GM06990 (cell line): ENCODE data around the gene SLC35A1.

Experiments used
- DNase-seq: peaks from one replicate; pipeline ENCODE4 v3.0.0-alpha.2; 2011; ENCODE audit not compliant: insufficient read length; ENCODE audit errors: extremely low read depth
- H3K27me3 ChIP-seq: replicated peaks from 2 replicates; pipeline ENCODE4 v1.6.0; 2011; ENCODE audit warnings: low read length; ENCODE audit not compliant: control insufficient read depth, insufficient read depth
- H3K36me3 ChIP-seq: 2 replicates; pipeline ENCODE4 v1.5.1; 2011; ENCODE audit warnings: low read length; ENCODE audit not compliant: control insufficient read depth, insufficient read depth
- H3K4me3 ChIP-seq: replicated peaks from 2 replicates; pipeline ENCODE4 v1.5.1; 2011; ENCODE audit warnings: low read depth, mild to moderate bottlenecking, control low read depth, low read length
- TF ChIP-seq, protein P1 (sequence below): IDR thresholded peaks from 2 replicates; pipeline ENCODE4 v1.5.1; 2011; ENCODE audit warnings: low read length, control low read depth, mild to moderate bottlenecking, inconsistent platforms; ENCODE audit not compliant: insufficient read depth, poor library complexity, severe bottlenecking

The SLC35A1 gene

DNA sequence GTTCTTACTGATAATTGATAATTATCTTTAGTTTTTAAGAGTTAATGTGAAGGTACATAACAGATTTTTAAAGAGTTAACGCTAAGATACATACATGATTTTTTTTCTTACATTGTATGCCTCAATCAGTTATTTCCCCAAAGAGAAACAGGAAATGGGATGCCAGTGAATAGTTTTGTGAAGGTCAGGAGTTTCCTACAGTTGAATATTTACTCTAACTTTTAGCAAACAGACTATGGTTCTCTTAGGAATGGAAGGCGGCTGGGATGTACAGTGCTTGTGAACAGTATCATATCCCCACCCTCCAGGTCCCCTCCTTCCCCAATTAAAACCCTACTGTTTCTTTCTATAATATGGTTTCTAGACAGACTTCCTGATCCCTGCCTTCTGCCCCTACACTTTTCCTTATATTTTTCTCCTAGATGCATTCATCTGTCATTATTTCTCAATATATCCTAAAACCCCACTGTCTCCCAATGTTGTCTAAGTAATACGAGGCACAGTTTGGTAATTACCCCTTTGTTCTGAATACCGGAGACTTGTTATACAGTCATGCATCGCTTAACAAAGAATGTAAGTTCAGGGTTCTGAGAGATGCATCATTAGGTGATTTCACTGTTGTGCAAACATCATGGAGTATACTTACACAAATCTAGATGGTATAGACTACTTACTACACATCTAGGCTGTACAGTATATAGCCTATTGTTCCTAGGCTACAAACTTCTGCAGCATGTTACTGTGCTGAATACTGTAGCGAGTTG lies 29.2 kb downstream of the SLC35A1 start:
- no peaks in the 10 kb centered on the region for H3K27me3 ChIP-seq
- DNase-seq = no peak
- no peak overlapping the region for H3K4me3 ChIP-seq
- TF ChIP-seq, protein P1, sequence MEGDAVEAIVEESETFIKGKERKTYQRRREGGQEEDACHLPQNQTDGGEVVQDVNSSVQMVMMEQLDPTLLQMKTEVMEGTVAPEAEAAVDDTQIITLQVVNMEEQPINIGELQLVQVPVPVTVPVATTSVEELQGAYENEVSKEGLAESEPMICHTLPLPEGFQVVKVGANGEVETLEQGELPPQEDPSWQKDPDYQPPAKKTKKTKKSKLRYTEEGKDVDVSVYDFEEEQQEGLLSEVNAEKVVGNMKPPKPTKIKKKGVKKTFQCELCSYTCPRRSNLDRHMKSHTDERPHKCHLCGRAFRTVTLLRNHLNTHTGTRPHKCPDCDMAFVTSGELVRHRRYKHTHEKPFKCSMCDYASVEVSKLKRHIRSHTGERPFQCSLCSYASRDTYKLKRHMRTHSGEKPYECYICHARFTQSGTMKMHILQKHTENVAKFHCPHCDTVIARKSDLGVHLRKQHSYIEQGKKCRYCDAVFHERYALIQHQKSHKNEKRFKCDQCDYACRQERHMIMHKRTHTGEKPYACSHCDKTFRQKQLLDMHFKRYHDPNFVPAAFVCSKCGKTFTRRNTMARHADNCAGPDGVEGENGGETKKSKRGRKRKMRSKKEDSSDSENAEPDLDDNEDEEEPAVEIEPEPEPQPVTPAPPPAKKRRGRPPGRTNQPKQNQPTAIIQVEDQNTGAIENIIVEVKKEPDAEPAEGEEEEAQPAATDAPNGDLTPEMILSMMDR = no peak
- peaks cover 2% of the 10 kb centered on the region for H3K36me3 ChIP-seq

GRCh38 chr6:87504441-87504840 lies 31.7 kb downstream of the SLC35A1 start:
- Histone ChIP-seq H3K4me3 (no peak overlapping the region), H3K27me3 (no peaks in the 10 kb centered on the region), H3K36me3 (peaks cover 2% of the 10 kb centered on the region)
- no peak for DNase-seq
- TF ChIP-seq, protein P1 = no peak

DNA sequence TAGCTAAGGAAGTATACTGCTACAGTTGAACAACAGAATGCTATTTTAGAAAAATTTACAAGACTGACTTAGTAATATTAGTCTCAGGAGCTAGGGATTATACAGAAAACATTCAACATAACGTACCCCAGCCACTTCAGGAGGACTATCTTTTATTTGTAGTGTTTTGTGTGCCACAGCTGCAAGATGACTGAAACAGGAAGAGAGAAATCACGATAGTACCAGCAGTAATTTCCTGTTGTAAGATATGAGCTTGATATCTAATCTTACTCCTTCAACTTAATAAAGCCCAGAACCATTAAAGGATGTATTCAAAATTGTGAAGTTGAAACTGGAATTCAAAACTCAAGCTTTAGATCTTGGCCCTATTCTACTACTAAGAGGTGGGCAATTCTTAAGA lies 42.1 kb downstream of the SLC35A1 start:
- no peaks in the 10 kb centered on the region for H3K27me3 ChIP-seq
- H3K4me3 ChIP-seq = no peak overlapping the region
- DNase-seq = no peak
- TF ChIP-seq, protein P1 = no peak
- peaks cover 4% of the 10 kb centered on the region for H3K36me3 ChIP-seq

DNA sequence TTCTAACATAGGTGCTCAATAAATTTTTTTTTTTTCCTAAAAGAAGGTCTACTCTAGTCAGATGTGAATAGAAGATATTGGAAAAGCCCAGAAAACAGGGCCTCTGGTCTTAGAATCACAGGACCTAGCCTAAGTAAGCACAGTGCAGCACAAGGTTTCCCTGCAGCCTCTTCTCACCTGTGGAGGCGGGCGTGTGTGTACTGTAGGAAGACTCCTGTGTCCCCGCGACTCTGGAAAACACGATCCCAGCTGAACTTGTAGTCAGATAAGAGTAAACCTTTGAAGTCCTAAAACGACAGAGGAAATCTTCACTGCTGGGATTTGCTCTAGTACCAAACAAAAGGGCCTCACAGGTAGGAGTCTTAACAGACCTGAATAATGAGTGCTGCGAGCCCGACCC lies 45.7 kb downstream of the SLC35A1 start:
- Histone ChIP-seq H3K36me3 (peaks cover 4% of the 10 kb centered on the region), H3K27me3 (no peaks in the 10 kb centered on the region), H3K4me3 (no peak overlapping the region)
- DNase-seq = no peak
- TF ChIP-seq, protein P1 = no peak

DNA sequence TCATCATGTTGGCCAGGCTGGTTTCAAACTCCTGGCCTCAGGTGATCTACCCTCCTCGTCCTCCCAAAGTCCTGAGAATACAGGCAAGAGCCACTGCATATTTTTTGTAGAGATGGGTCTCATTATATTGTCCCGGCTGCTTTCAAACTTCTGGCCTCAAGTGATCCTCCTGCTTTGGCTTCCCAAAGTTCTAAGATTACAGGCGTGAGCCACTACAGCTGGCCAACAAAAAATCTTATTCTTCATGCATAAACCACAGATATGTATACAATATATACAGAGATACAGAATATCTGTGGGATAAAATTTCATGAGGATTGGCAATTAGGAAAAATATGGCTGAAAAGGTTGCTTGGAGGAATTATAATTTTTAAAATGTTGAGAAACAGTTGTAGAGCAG lies 49.9 kb downstream of the SLC35A1 start:
- TF ChIP-seq, protein P1 = no peak
- H3K36me3 ChIP-seq = no peaks in the 10 kb centered on the region; the same call in none of the 2 replicates

GRCh38 chr6:87529221-87529620 lies 56.4 kb downstream of the SLC35A1 start:
- Histone ChIP-seq H3K4me3 (no peak overlapping the region), H3K27me3 (no peaks in the 10 kb centered on the region), H3K36me3 (peaks cover 3% of the 10 kb centered on the region; the same call in 1 of the 2 replicates)
- DNase-seq = no peak
- TF ChIP-seq, protein P1 = no peak

More for the DNA sequence above, 49.9 kb downstream of the SLC35A1 start:
- H3K4me3 ChIP-seq = no peak overlapping the region
- DNase-seq = no peak
- no peaks in the 10 kb centered on the region for H3K27me3 ChIP-seq
